PFSK-1 (cell line): ENCODE data around the gene BNIP2.

Experiments
- FOXP2 ChIP-seq: optimal IDR thresholded peaks from 2 replicates; pipeline ENCODE3; 2011; ENCODE audit warnings: borderline replicate concordance, control low read depth, inconsistent platforms; ENCODE audit not compliant: insufficient read depth; ENCODE audit errors: extremely low read length, extremely low read depth
- POLR2AphosphoS5 ChIP-seq: IDR thresholded peaks from 2 replicates; pipeline ENCODE4 v1.6.1; 2012; ENCODE audit warnings: low read depth, mild to moderate bottlenecking, control low read depth, low read length, moderate library complexity
- REST ChIP-seq, 2 experiments: IDR thresholded peaks; 2 replicates each; pipeline versions ENCODE4 v1.6.1 to v1.8.0; 2011 to 2012; ENCODE audit warnings: low read depth in 2 of 2, low read length in 2 of 2, control low read depth in 1 of 2, inconsistent platforms in 1 of 2, mild to moderate bottlenecking in 1 of 2, moderate library complexity in 1 of 2; ENCODE audit not compliant: insufficient read depth in 1 of 2
- SIN3A ChIP-seq: IDR thresholded peaks from 2 replicates; pipeline ENCODE4 v1.6.1; 2012; ENCODE audit warnings: mild to moderate bottlenecking, low read length, moderate library complexity, borderline replicate concordance; ENCODE audit not compliant: insufficient read depth
- TAF1 ChIP-seq: IDR thresholded peaks from 2 replicates; pipeline ENCODE4 v1.6.1; 2012; ENCODE audit warnings: low read length, control low read depth, borderline replicate concordance; ENCODE audit not compliant: insufficient read depth

The BNIP2 gene

GRCh38 chr15:59642351-59642750 is 46.8 kb downstream of the BNIP2 start:
- TF ChIP-seq REST (IDR thresholded peaks at IDR 0.05; ENCODE audit: insufficient read depth in 1 of 2, low read depth in 2 of 2, low read length in 2 of 2) (no peak), TAF1 (no peak), SIN3A (no peak), FOXP2 (no peak), POLR2AphosphoS5 (no peak)

- TF ChIP-seq FOXP2: no peak
- TF ChIP-seq SIN3A: no peak
- TF ChIP-seq TAF1: no peak
- no peak for TF ChIP-seq REST (IDR thresholded peaks at IDR 0.05; ENCODE audit: insufficient read depth in 1 of 2, low read depth in 2 of 2, low read length in 2 of 2)
- no peak for TF ChIP-seq POLR2AphosphoS5
These were observed 52.9 kb downstream of the BNIP2 start for GRCh38 chr15:59636184-59636583.

GRCh38 chr15:59632714-59633113 is 56.4 kb downstream of the BNIP2 start:
- TF ChIP-seq TAF1 (no peak), POLR2AphosphoS5 (no peak), SIN3A (no peak), REST (IDR thresholded peaks at IDR 0.05; ENCODE audit: insufficient read depth in 1 of 2, low read depth in 2 of 2, low read length in 2 of 2) (no peak)

GRCh38 chr15:59622289-59622688 is 66.8 kb downstream of the BNIP2 start:
- TF ChIP-seq SIN3A (no peak), FOXP2 (peak; percentile 60), POLR2AphosphoS5 (no peak), TAF1 (no peak), REST (IDR thresholded peaks at IDR 0.05; ENCODE audit: insufficient read depth in 1 of 2, low read depth in 2 of 2, low read length in 2 of 2) (no peak)

- TF ChIP-seq TAF1 (no peak), FOXP2 (no peak), SIN3A (no peak), POLR2AphosphoS5 (no peak), REST (IDR thresholded peaks at IDR 0.05; ENCODE audit: insufficient read depth in 1 of 2, low read depth in 2 of 2, low read length in 2 of 2) (no peak)
These were observed 70.7 kb downstream of the BNIP2 start for GRCh38 chr15:59618406-59618805.
